Gastrocnemius medialis (tissue), 4 donors: ENCODE measurements around the gene GLCCI1.

Experiments
- POLR2A ChIP-seq, 2 donors: fragments of 450-650 bp; IDR thresholded peaks; one replicate each; pipeline ENCODE4 v1.6.1; 2017; ENCODE audit warnings: antibody characterized with exemption in 2 of 2, mild to moderate bottlenecking in 2 of 2, moderate library complexity in 2 of 2
- TF ChIP-seq, protein P1 (sequence below), 5 experiments: fragments of 450-650 bp in 3 of 5; fragments of 200-600 bp in 2 of 5; sonication (generic) in 2 of 5; IDR thresholded peaks in 4 of 5; conservative IDR thresholded peaks in 1 of 5; 1 replicate in 4 of 5; 2 replicates in 1 of 5; pipeline ENCODE4 v1.5.1; 2016 to 2019; ENCODE audit warnings: antibody characterized with exemption in 5 of 5, mild to moderate bottlenecking in 3 of 5, moderate library complexity in 3 of 5

DNA sequence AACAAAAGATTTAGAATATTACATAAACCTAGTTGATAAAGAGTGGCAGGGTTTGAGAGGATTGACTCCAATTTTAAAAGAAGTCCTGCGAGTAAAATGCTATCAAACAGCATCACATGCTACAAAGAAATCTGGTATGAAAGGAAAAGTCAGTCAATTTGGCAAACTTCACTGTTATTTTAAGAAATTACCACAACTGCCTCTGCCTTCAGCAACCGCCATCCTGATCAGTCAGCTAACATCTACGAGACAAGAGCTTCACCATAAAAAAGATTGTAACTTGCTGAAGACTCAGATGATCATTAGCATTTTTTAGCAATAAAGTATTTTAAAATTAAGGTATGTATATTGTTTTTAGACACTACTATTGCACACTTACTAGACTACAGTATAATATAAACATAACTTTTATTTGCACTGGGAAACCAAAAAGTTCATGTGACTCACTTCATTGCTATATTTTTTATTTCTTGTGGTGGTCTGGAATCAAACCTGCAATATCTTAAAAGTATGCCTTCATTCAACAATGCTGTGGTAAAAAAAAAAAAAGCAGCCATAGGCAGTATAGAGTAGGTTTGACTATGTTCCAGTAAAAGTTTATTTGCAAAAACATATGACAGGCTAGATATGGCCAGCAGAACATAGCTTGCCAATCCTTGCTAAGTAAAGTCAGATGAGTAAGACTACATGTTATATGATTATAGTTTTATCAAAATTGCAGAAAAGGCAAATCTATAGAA, 74.4 kb downstream of the GLCCI1 start:
- TF ChIP-seq, protein P1, sequence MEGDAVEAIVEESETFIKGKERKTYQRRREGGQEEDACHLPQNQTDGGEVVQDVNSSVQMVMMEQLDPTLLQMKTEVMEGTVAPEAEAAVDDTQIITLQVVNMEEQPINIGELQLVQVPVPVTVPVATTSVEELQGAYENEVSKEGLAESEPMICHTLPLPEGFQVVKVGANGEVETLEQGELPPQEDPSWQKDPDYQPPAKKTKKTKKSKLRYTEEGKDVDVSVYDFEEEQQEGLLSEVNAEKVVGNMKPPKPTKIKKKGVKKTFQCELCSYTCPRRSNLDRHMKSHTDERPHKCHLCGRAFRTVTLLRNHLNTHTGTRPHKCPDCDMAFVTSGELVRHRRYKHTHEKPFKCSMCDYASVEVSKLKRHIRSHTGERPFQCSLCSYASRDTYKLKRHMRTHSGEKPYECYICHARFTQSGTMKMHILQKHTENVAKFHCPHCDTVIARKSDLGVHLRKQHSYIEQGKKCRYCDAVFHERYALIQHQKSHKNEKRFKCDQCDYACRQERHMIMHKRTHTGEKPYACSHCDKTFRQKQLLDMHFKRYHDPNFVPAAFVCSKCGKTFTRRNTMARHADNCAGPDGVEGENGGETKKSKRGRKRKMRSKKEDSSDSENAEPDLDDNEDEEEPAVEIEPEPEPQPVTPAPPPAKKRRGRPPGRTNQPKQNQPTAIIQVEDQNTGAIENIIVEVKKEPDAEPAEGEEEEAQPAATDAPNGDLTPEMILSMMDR (IDR thresholded peaks at IDR 0.05 in 4 of 5, conservative IDR thresholded peaks at IDR 0.05 in 1 of 5), result no peak
- no peak for TF ChIP-seq POLR2A (IDR thresholded peaks at IDR 0.05)
